DLD1 (cell line): ENCODE data around the gene CXCL14.

Experiments used
- in situ Hi-C: cut with HindIII; loops from 2 replicates; pipeline ENCODE4 v1.10.0; 2017; ENCODE audit warnings: low sequenced_read_pairs

The CXCL14 gene

DNA sequence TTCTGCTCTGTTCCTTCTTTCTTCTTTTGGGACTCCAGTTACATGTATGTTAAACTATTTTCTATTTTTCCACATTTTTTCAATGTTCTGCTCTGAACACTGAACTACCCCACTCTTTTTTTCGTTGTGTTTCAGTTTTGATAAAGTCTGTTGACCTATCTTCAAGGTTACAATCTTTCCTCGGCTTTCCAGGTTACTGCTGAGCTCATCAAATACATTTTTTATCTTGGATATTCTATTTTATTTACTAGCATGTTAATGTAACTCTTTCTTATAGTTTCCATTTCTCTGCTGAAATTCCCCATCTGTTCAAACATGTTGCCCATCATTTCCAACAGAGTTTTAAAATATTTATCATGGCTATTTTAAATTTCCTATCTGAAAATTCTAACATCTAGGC is 56.8 kb downstream of the CXCL14 start:
- in situ Hi-C loops = no loop called here
